ENCODE results near the gene EZR.

DNA sequence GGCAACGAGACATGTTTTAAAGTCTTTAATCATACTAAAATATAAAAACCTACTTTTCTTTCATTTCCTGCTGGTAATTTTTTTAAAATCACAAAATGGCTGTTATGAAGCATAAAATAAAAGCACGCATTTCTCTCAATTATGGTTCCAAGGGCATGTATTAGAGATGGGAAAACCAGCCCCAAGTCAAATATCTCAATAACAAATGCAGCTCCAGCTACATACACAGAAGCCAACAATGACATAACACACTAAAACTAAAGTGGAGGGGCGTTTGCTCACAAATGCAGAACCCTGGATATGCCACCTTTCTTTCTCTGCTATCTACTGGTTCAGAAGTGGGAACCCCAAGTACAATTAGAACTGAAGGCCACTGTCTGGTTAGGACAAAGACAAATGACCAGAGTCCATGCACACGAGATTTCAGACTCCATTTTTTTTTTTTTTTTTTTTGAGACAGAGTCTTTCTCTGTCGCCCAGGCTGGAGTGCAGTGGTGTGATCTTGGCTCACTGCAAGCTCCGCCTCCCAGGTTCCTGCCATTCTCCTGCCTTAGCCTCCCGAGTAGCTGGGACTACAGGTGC, 27.8 kb downstream of the EZR start:
- TF ChIP-seq GATA2 (IDR thresholded peaks at IDR 0.05; ENCODE audit: low read depth, low read length) (no peak), GATA3 (IDR thresholded peaks at IDR 0.05; ENCODE audit: low read depth, low read length) (no peak)

All from SH-SY5Y (cell line).